ENCODE results near the gene GMPPB. TPM values are rescaled to one million over a fixed set of nuclear protein-coding genes. Genes with fewer than 3 reads are reported as not detected.

The GMPPB gene
- total RNA-seq = 25.5 and 46.7 TPM in 2 replicates

GRCh38 chr3:49723628-49724551, at the start of gene GMPPB:
Gene GMPPB, minus strand, starts transcription at chr3:49723951. Its CDS starts 225 bp downstream, at chr3:49723726.

GRCh38 chr3:49719214-49719884, 4.4 kb downstream of the GMPPB start, which contains the start of gene AMIGO3:
Gene AMIGO3, minus strand, starts transcription at chr3:49719684. Its CDS starts 219 bp downstream, at chr3:49719465.

GRCh38 chr3:49689046-49689907, 34.5 kb downstream of the GMPPB start, which contains the start of the genes MST1 and RNF123:
Gene MST1, minus strand, starts transcription at chr3:49689474. Its CDS starts 783 bp downstream, at chr3:49688691.
Gene RNF123, plus strand, starts transcription at chr3:49689557. Its CDS starts 1,609 bp downstream, at chr3:49691166.

GRCh38 chr3:49673715-49674496, 49.8 kb downstream of the GMPPB start, which contains the start of gene APEH:
Gene APEH, plus strand, starts transcription at chr3:49674351. Its CDS starts 51 bp downstream, at chr3:49674402.

Small RNAs within 50 kb of the gene (small RNA-seq; reads per million reads assigned to genes)
- gene AMIGO3 (not detected), gene COX6CP14 (not detected)

Other genes starting within 250 kb of the GMPPB start
- gene BSN, start 169.5 kb downstream of the GMPPB start, total RNA-seq = under 0.01 and 0.11 TPM in 2 replicates
- gene APEH, start 49.6 kb downstream of the GMPPB start, total RNA-seq = 104 and 137 TPM in 2 replicates
- gene MST1, start 34.5 kb downstream of the GMPPB start, total RNA-seq = 9.4 and 33.4 TPM in 2 replicates
- 36.9 and 38.8 TPM in 2 replicates for gene RNF123, start 34.4 kb downstream of the GMPPB start, total RNA-seq
- 3.3 and 4.3 TPM in 2 replicates for gene AMIGO3, start 4.3 kb downstream of the GMPPB start, total RNA-seq
- gene IP6K1, start 62.6 kb upstream of the GMPPB start, total RNA-seq = 31.4 and 42.1 TPM in 2 replicates
- 0.54 and 1.2 TPM in 2 replicates for gene CDHR4, start 75.9 kb upstream of the GMPPB start, total RNA-seq
- 1.8 and 2.0 TPM in 2 replicates for gene INKA1, start 79.3 kb upstream of the GMPPB start, total RNA-seq
- gene UBA7, start 90.0 kb upstream of the GMPPB start, total RNA-seq = 0.76 and 2.7 TPM in 2 replicates
- 2.5 and 2.7 TPM in 2 replicates for gene TRAIP, start 132.6 kb upstream of the GMPPB start, total RNA-seq
- not detected in 2 replicates for gene CAMKV, start 146.0 kb upstream of the GMPPB start, total RNA-seq
- 0.79 and 2.1 TPM in 2 replicates for gene MST1R, start 179.9 kb upstream of the GMPPB start, total RNA-seq
- 5.5 and 10.0 TPM in 2 replicates for gene MON1A, start 205.9 kb upstream of the GMPPB start, total RNA-seq
- gene RBM6, start 216.2 kb upstream of the GMPPB start, total RNA-seq = 38.0 and 56.1 TPM in 2 replicates

All from placental epithelial cell (primary cell).